Uterus (tissue), 2 donors: ENCODE results near the gene MAPKAPK2.

Source experiments
- CTCF ChIP-seq, 4 experiments: fragments of 200-600 bp in 2 of 4; fragments of 450-650 bp in 2 of 4; sonication (generic) in 2 of 4; IDR thresholded peaks; one replicate each; pipeline ENCODE4 v1.5.1; 2016 to 2019; ENCODE audit warnings: antibody characterized with exemption in 4 of 4, mild to moderate bottlenecking in 2 of 4, moderate library complexity in 1 of 4
- POLR2A ChIP-seq, 2 donors: fragments of 450-650 bp; IDR thresholded peaks; one replicate each; pipeline ENCODE4 v1.6.1; 2016; ENCODE audit warnings: antibody characterized with exemption in 2 of 2, mild to moderate bottlenecking in 1 of 2, moderate library complexity in 1 of 2

- TF ChIP-seq POLR2A (IDR thresholded peaks at IDR 0.05) (no peak), CTCF (IDR thresholded peaks at IDR 0.05) (no peak)
Measured at GRCh38 chr1:206699000-206699586, 14.4 kb downstream of the MAPKAPK2 start.
